ENCODE measurements around the gene HOTAIR.

DNA sequence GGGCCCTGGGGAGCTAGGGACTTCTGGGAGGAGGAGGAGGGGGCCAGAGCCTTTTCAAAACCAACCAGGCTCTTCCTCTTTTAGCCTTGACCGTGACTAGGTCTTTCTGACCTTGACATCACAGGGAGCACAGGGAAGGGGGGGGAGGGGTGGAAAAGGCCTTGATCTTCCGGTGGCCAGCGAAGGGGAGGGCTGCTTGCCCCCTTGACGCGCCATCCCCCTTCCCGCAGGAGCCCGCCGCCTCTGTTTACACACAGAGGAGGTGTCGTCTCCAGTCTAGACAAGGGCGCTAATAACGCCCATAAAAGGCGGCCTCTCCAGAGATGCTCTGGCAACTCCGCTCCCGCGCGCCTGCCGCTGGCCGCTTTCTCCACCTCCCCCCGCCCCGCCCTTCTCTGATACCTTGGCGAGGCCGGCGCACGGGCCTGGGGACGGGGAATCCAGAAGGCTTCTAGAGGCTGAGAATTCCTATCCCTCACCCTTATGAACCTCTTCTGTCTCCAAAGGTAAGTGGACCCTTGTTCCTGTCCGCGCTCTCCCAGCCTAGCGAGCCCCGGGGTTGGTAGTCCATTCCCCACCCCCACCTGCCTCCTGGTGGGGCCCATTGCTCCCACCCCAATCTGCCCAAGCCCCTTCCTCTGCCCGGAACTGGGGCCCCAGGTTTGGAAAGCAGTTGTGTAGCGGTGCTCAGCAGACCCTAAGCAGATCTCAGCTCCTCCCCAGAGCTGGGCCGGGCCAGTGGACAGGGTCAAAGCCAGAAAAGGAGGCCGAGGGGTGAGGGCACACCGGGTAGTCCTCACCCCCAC lies 24.9 kb downstream of the HOTAIR start:
- no peak for TF ChIP-seq POLR2A (IDR thresholded peaks at IDR 0.05; ENCODE audit: low read length)
- TF ChIP-seq GATA1 (IDR thresholded peaks at IDR 0.05; ENCODE audit: low read depth, low read length) = no peak
